ENCODE results near the gene GRIN3A. TPM values are rescaled to one million over a fixed set of nuclear protein-coding genes. Genes with fewer than 3 reads are reported as not detected.

Gene GRIN3A
- total RNA-seq: 0.30 and 0.52 TPM in 2 replicates
- long read RNA-seq: 0 reads

- peaks cover 8% of the 10 kb centered on the region for H3K4me1 Mint-ChIP-seq (ENCODE audit: unreplicated experiment)
- peaks cover 3% of the 10 kb centered on the region for H3K36me3 Mint-ChIP-seq (ENCODE audit: unreplicated experiment)
- peaks cover 3% of the 10 kb centered on the region for H3K9me3 Mint-ChIP-seq (ENCODE audit: unreplicated experiment)
- H3K27me3 Mint-ChIP-seq (ENCODE audit: unreplicated experiment): peaks cover 65% of the 10 kb centered on the region
- DNase-seq (ENCODE audit: extremely low spot score, unreplicated experiment): no peak
- TF ChIP-seq CTCF (IDR thresholded peaks at IDR 0.05): no peak
- H3K4me3 Mint-ChIP-seq (ENCODE audit: unreplicated experiment): peak within 1 kb of the TSS; percentile 80
- H3K27ac Mint-ChIP-seq (ENCODE audit: unreplicated experiment): no peak within 1 kb of the TSS
Measured at GRCh38 chr9:101738566-101739183, at the start of gene GRIN3A. Gene GRIN3A (minus strand): TSS chr9:101738647. CDS start chr9:101737979, 668 bp downstream.

GRCh38 chr9:101787891-101788290, 49.4 kb upstream of the GRIN3A start:
- Mint-ChIP-seq H3K27me3 (ENCODE audit: unreplicated experiment) (peaks cover 10% of the 10 kb centered on the region), H3K36me3 (ENCODE audit: unreplicated experiment) (no peaks in the 10 kb centered on the region), H3K4me1 (ENCODE audit: unreplicated experiment) (no peaks in the 10 kb centered on the region), H3K4me3 (ENCODE audit: unreplicated experiment) (no peak overlapping the region), H3K9me3 (ENCODE audit: unreplicated experiment) (no peaks in the 10 kb centered on the region), H3K27ac (ENCODE audit: unreplicated experiment) (no peak overlapping the region)
- no peak for TF ChIP-seq CTCF (IDR thresholded peaks at IDR 0.05)
- no peak for DNase-seq (ENCODE audit: extremely low spot score, unreplicated experiment)

GRCh38 chr9:101778332-101778731, 39.9 kb upstream of the GRIN3A start:
- H3K9me3 Mint-ChIP-seq (ENCODE audit: unreplicated experiment): no peaks in the 10 kb centered on the region
- peaks cover 20% of the 10 kb centered on the region for H3K27me3 Mint-ChIP-seq (ENCODE audit: unreplicated experiment)
- H3K4me3 Mint-ChIP-seq (ENCODE audit: unreplicated experiment): no peak overlapping the region
- no peaks in the 10 kb centered on the region for H3K36me3 Mint-ChIP-seq (ENCODE audit: unreplicated experiment)
- no peak for TF ChIP-seq CTCF (IDR thresholded peaks at IDR 0.05)
- H3K27ac Mint-ChIP-seq (ENCODE audit: unreplicated experiment): no peak overlapping the region
- H3K4me1 Mint-ChIP-seq (ENCODE audit: unreplicated experiment): no peaks in the 10 kb centered on the region
- DNase-seq (ENCODE audit: extremely low spot score, unreplicated experiment): no peak

GRCh38 chr9:101764472-101764871, 26.0 kb upstream of the GRIN3A start:
- TF ChIP-seq CTCF (IDR thresholded peaks at IDR 0.05): no peak
- H3K4me1 Mint-ChIP-seq (ENCODE audit: unreplicated experiment): no peaks in the 10 kb centered on the region
- DNase-seq (ENCODE audit: extremely low spot score, unreplicated experiment): no peak
- H3K36me3 Mint-ChIP-seq (ENCODE audit: unreplicated experiment): no peaks in the 10 kb centered on the region
- no peaks in the 10 kb centered on the region for H3K9me3 Mint-ChIP-seq (ENCODE audit: unreplicated experiment)
- no peak overlapping the region for H3K27ac Mint-ChIP-seq (ENCODE audit: unreplicated experiment)
- H3K4me3 Mint-ChIP-seq (ENCODE audit: unreplicated experiment): no peak overlapping the region
- H3K27me3 Mint-ChIP-seq (ENCODE audit: unreplicated experiment): no peaks in the 10 kb centered on the region

GRCh38 chr9:101758304-101758930, 20.0 kb upstream of the GRIN3A start:
- DNase-seq (ENCODE audit: extremely low spot score, unreplicated experiment): no peak
- Mint-ChIP-seq H3K27ac (ENCODE audit: unreplicated experiment) (no peak overlapping the region), H3K27me3 (ENCODE audit: unreplicated experiment) (peaks cover 8% of the 10 kb centered on the region), H3K9me3 (ENCODE audit: unreplicated experiment) (no peaks in the 10 kb centered on the region), H3K36me3 (ENCODE audit: unreplicated experiment) (no peaks in the 10 kb centered on the region), H3K4me1 (ENCODE audit: unreplicated experiment) (no peaks in the 10 kb centered on the region), H3K4me3 (ENCODE audit: unreplicated experiment) (no peak overlapping the region)
- TF ChIP-seq CTCF (IDR thresholded peaks at IDR 0.05): no peak
